HEK293 (cell line): ENCODE data around the gene HP1BP3.

ENCODE experiments used
- CTCF ChIA-PET: fragments of 350-600 bp; formaldehyde crosslinking; extraction: SDS; loops from one replicate; lab custom pipeline; 2021; ENCODE audit warnings: antibody characterized with exemption; lab: Yijun Ruan, JAX
- POLR2A ChIA-PET: fragments of 300-600 bp; formaldehyde crosslinking; extraction: SDS; loops from one replicate; lab custom pipeline; 2020; ENCODE audit warnings: antibody characterized with exemption, inconsistent platforms; lab: Yijun Ruan, JAX
- H3K27ac ChIP-seq: fragments of 200-500 bp; sonication (Bioruptor generic); 2 replicates; pipeline ENCODE4 v1.5.1; 2014; ENCODE audit warnings: low read depth, low read length, control low read depth, inconsistent platforms; ENCODE audit errors: extremely low read depth
- H3K36me3 ChIP-seq, 2 experiments: fragments of 200-500 bp in 1 of 2; sonication (Bioruptor generic) in 1 of 2; 1 replicate in 1 of 2; 2 replicates in 1 of 2; pipeline ENCODE4 v1.5.1; 2014 to 2017; ENCODE audit warnings: inconsistent platforms in 2 of 2, low read length in 2 of 2; ENCODE audit not compliant: control insufficient read depth in 2 of 2, insufficient read depth in 1 of 2
- H3K4me1 ChIP-seq: fragments of 200-500 bp; sonication (Bioruptor generic); 2 replicates; pipeline ENCODE4 v1.5.1; 2014; ENCODE audit warnings: mild to moderate bottlenecking, low read length, inconsistent platforms; ENCODE audit not compliant: control insufficient read depth, insufficient read depth
- H3K4me3 ChIP-seq: 2 replicates; pipeline ENCODE4 v1.5.1; 2011; ENCODE audit warnings: low read depth, mild to moderate bottlenecking, control low read depth, low read length, moderate library complexity
- H3K9me3 ChIP-seq: fragments of 200-500 bp; sonication (Bioruptor generic); 2 replicates; pipeline ENCODE4 v1.5.1; 2014; ENCODE audit warnings: low read depth, low read length, inconsistent platforms; ENCODE audit not compliant: control insufficient read depth, insufficient read depth
- BCL11B ChIP-seq: fragments of 450-650 bp; formaldehyde crosslinking; IDR thresholded peaks from 2 replicates; pipeline ENCODE4 v1.5.1; 2016; ENCODE audit warnings: low read depth, missing biosample characterization, missing genetic modification characterization
- FEZF1 ChIP-seq: fragments of 450-650 bp; formaldehyde crosslinking; IDR thresholded peaks from 2 replicates; pipeline ENCODE4 v1.5.1; 2016; ENCODE audit warnings: missing biosample characterization, missing genetic modification characterization
- KLF16 ChIP-seq: fragments of 450-650 bp; formaldehyde crosslinking; IDR thresholded peaks from 2 replicates; pipeline ENCODE4 v1.5.1; 2017; ENCODE audit warnings: missing biosample characterization, missing genetic modification characterization
- ZBTB7A ChIP-seq: fragments of 450-650 bp; formaldehyde crosslinking; IDR thresholded peaks from 2 replicates; pipeline ENCODE4 v1.5.1; 2016; ENCODE audit warnings: low read depth, missing biosample characterization, missing genetic modification characterization
- ZBTB8A ChIP-seq: fragments of 450-650 bp; formaldehyde crosslinking; IDR thresholded peaks from 2 replicates; pipeline ENCODE4 v1.5.1; 2016; ENCODE audit warnings: missing biosample characterization, missing genetic modification characterization
- ZNF169 ChIP-seq: fragments of 450-650 bp; formaldehyde crosslinking; IDR thresholded peaks from 2 replicates; pipeline ENCODE4 v1.5.1; 2016; ENCODE audit warnings: missing biosample characterization, missing genetic modification characterization
- ZNF184 ChIP-seq: fragments of 450-650 bp; IDR thresholded peaks from 2 replicates; pipeline ENCODE4 v1.5.1; 2018; ENCODE audit warnings: missing biosample characterization, mild to moderate bottlenecking, missing genetic modification characterization
- ZNF202 ChIP-seq: fragments of 450-650 bp; formaldehyde crosslinking; IDR thresholded peaks from 2 replicates; pipeline ENCODE4 v1.5.1; 2016; ENCODE audit warnings: missing biosample characterization, missing genetic modification characterization, borderline replicate concordance
- ZNF37A ChIP-seq: fragments of 450-650 bp; IDR thresholded peaks from 2 replicates; pipeline ENCODE4 v1.5.1; 2018; ENCODE audit warnings: missing biosample characterization, missing genetic modification characterization
- ZNF426 ChIP-seq: fragments of 450-650 bp; formaldehyde crosslinking; IDR thresholded peaks from 2 replicates; pipeline ENCODE4 v1.5.1; 2017; ENCODE audit warnings: missing biosample characterization, missing genetic modification characterization, mild to moderate bottlenecking, inconsistent platforms, moderate library complexity
- ZNF521 ChIP-seq: fragments of 450-650 bp; formaldehyde crosslinking; IDR thresholded peaks from 2 replicates; pipeline ENCODE4 v1.5.1; 2017; ENCODE audit warnings: missing biosample characterization, mild to moderate bottlenecking, missing genetic modification characterization
- ZNF530 ChIP-seq: fragments of 450-650 bp; formaldehyde crosslinking; IDR thresholded peaks from 2 replicates; pipeline ENCODE4 v1.5.1; 2016; ENCODE audit warnings: low read depth, missing biosample characterization, missing genetic modification characterization
- ZNF561 ChIP-seq: fragments of 450-650 bp; IDR thresholded peaks from 2 replicates; pipeline ENCODE4 v1.5.1; 2018; ENCODE audit warnings: missing biosample characterization, missing genetic modification characterization, borderline replicate concordance
- ZNF768 ChIP-seq: fragments of 450-650 bp; formaldehyde crosslinking; IDR thresholded peaks from 2 replicates; pipeline ENCODE4 v1.5.1; 2018; ENCODE audit warnings: missing biosample characterization, mild to moderate bottlenecking, missing genetic modification characterization
- TF ChIP-seq, protein P1 (sequence below): sonication (generic); formaldehyde crosslinking; IDR thresholded peaks from 2 replicates; pipeline ENCODE4 v1.8.1; 2022; ENCODE audit warnings: mild to moderate bottlenecking, moderate library complexity, missing genetic modification reagents
- TF ChIP-seq, protein P2 (sequence below): fragments of 450-650 bp; formaldehyde crosslinking; IDR thresholded peaks from 2 replicates; pipeline ENCODE4 v1.5.1; 2017; ENCODE audit warnings: missing biosample characterization, missing genetic modification characterization
- TF ChIP-seq, protein P3 (sequence below): fragments of 450-650 bp; formaldehyde crosslinking; IDR thresholded peaks from 2 replicates; pipeline ENCODE4 v1.5.0; 2017; ENCODE audit warnings: missing biosample characterization, missing genetic modification characterization, borderline replicate concordance

The HP1BP3 gene

DNA sequence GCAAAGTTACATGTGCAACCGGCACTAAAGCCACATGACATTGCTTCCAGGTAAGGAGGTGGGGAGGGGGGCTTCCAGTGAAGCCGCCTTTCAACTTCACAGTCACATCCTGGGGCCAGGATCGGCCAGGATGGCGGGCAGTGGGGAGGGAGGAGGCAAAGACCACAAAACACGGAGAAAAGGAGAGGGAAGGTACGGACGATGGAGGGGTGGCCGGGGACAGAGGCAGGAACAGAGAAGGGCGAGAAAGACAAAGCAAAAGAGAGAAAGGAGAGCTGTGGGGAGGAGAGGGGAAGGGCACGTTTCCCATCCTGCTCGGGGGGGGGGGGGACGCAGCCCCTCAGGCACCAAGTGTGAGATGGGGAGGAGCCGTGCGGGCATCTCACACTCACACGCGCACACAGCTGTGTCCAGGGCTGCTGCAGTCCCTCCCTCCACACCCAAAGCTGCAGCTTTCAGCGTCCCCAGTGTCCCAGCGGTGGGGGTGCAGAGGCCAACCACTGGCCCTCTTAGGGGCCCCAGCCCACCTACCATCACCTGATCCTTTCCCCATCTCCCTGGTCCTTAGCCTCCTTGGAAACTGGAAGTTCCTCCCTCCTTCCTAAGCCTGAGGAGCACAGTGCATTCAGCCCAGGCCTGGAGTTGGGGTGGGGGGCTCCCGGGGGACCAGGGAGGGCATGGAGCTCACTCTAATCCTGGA lies 57.0 kb downstream of the HP1BP3 start (continued):
- no peak for TF ChIP-seq ZNF561 (tag by site-specific recombination)
- TF ChIP-seq ZNF768 (tag by site-specific recombination), result no peak
- no peak for TF ChIP-seq ZBTB7A (tag by site-specific recombination)
- TF ChIP-seq ZNF426 (tag by site-specific recombination), result no peak
- TF ChIP-seq ZNF521 (tag by site-specific recombination), result no peak
- 0 out of 2 replicates have a peak, but pooled peaks have one; percentile 17 for TF ChIP-seq ZBTB8A (tag by site-specific recombination)
- TF ChIP-seq KLF16 (tag by site-specific recombination), result no peak
- no peak for TF ChIP-seq ZNF184 (tag by site-specific recombination)
- no peak for TF ChIP-seq ZNF169 (tag by site-specific recombination)
- TF ChIP-seq, protein P1, sequence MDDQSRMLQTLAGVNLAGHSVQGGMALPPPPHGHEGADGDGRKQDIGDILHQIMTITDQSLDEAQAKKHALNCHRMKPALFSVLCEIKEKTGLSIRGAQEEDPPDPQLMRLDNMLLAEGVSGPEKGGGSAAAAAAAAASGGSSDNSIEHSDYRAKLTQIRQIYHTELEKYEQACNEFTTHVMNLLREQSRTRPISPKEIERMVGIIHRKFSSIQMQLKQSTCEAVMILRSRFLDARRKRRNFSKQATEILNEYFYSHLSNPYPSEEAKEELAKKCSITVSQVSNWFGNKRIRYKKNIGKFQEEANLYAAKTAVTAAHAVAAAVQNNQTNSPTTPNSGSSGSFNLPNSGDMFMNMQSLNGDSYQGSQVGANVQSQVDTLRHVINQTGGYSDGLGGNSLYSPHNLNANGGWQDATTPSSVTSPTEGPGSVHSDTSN (CRISPR knock-in tag), result no peak
- no peak for TF ChIP-seq ZNF202 (tag by site-specific recombination)
- TF ChIP-seq ZNF530 (tag by site-specific recombination), result no peak
- TF ChIP-seq, protein P2, sequence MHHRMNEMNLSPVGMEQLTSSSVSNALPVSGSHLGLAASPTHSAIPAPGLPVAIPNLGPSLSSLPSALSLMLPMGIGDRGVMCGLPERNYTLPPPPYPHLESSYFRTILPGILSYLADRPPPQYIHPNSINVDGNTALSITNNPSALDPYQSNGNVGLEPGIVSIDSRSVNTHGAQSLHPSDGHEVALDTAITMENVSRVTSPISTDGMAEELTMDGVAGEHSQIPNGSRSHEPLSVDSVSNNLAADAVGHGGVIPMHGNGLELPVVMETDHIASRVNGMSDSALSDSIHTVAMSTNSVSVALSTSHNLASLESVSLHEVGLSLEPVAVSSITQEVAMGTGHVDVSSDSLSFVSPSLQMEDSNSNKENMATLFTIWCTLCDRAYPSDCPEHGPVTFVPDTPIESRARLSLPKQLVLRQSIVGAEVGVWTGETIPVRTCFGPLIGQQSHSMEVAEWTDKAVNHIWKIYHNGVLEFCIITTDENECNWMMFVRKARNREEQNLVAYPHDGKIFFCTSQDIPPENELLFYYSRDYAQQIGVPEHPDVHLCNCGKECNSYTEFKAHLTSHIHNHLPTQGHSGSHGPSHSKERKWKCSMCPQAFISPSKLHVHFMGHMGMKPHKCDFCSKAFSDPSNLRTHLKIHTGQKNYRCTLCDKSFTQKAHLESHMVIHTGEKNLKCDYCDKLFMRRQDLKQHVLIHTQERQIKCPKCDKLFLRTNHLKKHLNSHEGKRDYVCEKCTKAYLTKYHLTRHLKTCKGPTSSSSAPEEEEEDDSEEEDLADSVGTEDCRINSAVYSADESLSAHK (tag by site-specific recombination), result peak; percentile 43; the same call in 1 of the 2 replicates
- TF ChIP-seq, protein P3, sequence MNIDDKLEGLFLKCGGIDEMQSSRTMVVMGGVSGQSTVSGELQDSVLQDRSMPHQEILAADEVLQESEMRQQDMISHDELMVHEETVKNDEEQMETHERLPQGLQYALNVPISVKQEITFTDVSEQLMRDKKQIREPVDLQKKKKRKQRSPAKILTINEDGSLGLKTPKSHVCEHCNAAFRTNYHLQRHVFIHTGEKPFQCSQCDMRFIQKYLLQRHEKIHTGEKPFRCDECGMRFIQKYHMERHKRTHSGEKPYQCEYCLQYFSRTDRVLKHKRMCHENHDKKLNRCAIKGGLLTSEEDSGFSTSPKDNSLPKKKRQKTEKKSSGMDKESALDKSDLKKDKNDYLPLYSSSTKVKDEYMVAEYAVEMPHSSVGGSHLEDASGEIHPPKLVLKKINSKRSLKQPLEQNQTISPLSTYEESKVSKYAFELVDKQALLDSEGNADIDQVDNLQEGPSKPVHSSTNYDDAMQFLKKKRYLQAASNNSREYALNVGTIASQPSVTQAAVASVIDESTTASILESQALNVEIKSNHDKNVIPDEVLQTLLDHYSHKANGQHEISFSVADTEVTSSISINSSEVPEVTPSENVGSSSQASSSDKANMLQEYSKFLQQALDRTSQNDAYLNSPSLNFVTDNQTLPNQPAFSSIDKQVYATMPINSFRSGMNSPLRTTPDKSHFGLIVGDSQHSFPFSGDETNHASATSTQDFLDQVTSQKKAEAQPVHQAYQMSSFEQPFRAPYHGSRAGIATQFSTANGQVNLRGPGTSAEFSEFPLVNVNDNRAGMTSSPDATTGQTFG (tag by site-specific recombination), result no peak
- no peak for TF ChIP-seq FEZF1

DNA sequence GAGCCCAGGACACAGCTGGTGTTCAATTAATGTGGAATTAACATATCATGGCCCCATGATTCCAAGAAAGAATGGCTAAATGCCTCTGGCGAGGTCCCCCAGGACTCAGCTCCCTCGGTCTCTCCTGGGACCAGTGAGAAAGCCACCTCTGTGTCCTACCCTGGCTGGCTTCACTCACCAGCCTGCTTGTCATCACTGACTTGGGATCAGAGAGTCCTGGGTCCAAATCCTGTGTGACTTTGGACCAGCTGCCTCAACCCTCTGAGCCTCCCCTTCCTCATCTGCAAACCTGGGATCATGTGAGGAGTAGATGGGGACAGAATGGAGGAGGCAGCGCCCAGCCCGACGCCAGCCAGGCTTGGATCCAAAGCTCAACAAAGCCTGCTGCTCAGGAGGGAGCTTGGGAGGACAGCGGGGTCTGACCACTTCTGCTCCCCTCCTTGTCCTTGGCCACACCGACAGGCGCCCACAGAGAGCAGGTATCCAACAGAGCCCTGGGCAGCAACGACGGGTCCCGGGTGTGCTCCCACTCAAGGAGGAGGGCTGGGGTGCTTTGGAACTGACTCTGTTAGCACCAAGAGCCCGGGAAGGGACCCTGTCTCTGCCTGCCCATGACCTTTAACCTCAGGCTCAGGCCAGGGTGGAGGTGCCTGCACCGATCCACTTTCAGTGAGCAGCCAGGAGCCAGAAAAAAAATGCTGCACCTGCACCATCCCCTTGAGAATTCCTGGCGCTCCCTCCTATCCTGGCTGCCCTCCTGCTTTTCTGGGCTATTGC lies 57.8 kb downstream of the HP1BP3 start:
- TF ChIP-seq BCL11B (tag by site-specific recombination) (0 out of 2 replicates have a peak, but pooled peaks have one; percentile 40), ZNF37A (no peak)
- Histone ChIP-seq H3K9me3 (no peaks in the 10 kb centered on the region), H3K36me3 (no peaks in the 10 kb centered on the region), H3K4me1 (peaks cover 8% of the 10 kb centered on the region), H3K4me3 (no peak overlapping the region), H3K27ac (no peak overlapping the region)
- POLR2A ChIA-PET, result no interaction called here
- CTCF ChIA-PET, result interaction anchor here (2.4 kb wide), 1 partner anchor 33 kb away, joined by 11 read pairs; no protein-coding TSS in a partner anchor
